22Rv1 (cell line): ENCODE results near the gene PREX1.

Experiments used
- H3K27ac ChIP-seq: fragments of 450-650 bp; 2 replicates; pipeline ENCODE4 v1.5.1; 2017
- CTCF ChIP-seq: fragments of 450-650 bp; IDR thresholded peaks from 2 replicates; pipeline ENCODE4 v1.5.1; 2017; ENCODE audit warnings: mild to moderate bottlenecking
- ZFX ChIP-seq: fragments of 450-650 bp; IDR thresholded peaks from 2 replicates; pipeline ENCODE4 v1.6.1; 2017; ENCODE audit warnings: antibody characterized with exemption, borderline replicate concordance

PREX1 gene

GRCh38 chr20:48584391-48585060 lies 243.3 kb downstream of the PREX1 start:
- no peak overlapping the region for H3K27ac ChIP-seq
- TF ChIP-seq ZFX (no peak), CTCF (no peak)

GRCh38 chr20:48583801-48584200 lies 244.0 kb downstream of the PREX1 start:
- no peak for TF ChIP-seq ZFX
- TF ChIP-seq CTCF: no peak
- H3K27ac ChIP-seq: no peak overlapping the region

GRCh38 chr20:48583171-48583570 lies 244.6 kb downstream of the PREX1 start:
- no peak for TF ChIP-seq ZFX
- TF ChIP-seq CTCF: no peak

GRCh38 chr20:48582673-48582985 lies 245.2 kb downstream of the PREX1 start:
- TF ChIP-seq CTCF: no peak
- H3K27ac ChIP-seq: no peak overlapping the region

More at GRCh38 chr20:48583171-48583570, 244.6 kb downstream of the PREX1 start:
- no peak overlapping the region for H3K27ac ChIP-seq

GRCh38 chr20:48581167-48581566 lies 246.6 kb downstream of the PREX1 start:
- H3K27ac ChIP-seq: no peak overlapping the region
- TF ChIP-seq CTCF: no peak

GRCh38 chr20:48578397-48579098 lies 249.3 kb downstream of the PREX1 start:
- H3K27ac ChIP-seq: no peak overlapping the region
- TF ChIP-seq ZFX (no peak), CTCF (no peak)

GRCh38 chr20:48577557-48577956 lies 250.2 kb downstream of the PREX1 start:
- TF ChIP-seq CTCF (no peak), ZFX (no peak)
- no peak overlapping the region for H3K27ac ChIP-seq
